K562 (cell line): Measurements from ENCODE around the gene RNF126. TPM values are rescaled to one million over a fixed set of nuclear protein-coding genes. Genes with fewer than 3 reads are reported as not detected.

ENCODE experiments used
- CXXC5 ChIP-seq: fragments of 250-450 bp; sonication (Bioruptor Pico); IDR thresholded peaks from 2 replicates; pipeline ENCODE4 v1.8.0; 2022; ENCODE audit warnings: inconsistent platforms, mild to moderate bottlenecking, moderate library complexity
- ERF ChIP-seq: fragments of 450-650 bp; formaldehyde crosslinking; IDR thresholded peaks from 2 replicates; pipeline ENCODE4 v1.4.0; 2020; ENCODE audit warnings: mild to moderate bottlenecking, mixed read lengths
- ETS2 ChIP-seq: IDR thresholded peaks from 2 replicates; pipeline ENCODE4 v1.6.1; 2016; ENCODE audit warnings: borderline replicate concordance, missing genetic modification characterization, mild to moderate bottlenecking, moderate library complexity, missing compliant biosample characterization; ENCODE audit not compliant: poor library complexity, severe bottlenecking
- GATA2 ChIP-seq: sonication (generic); formaldehyde crosslinking; IDR thresholded peaks from 2 replicates; pipeline ENCODE4 v1.4.0; 2020; ENCODE audit warnings: mild to moderate bottlenecking, missing genetic modification reagents
- HEY1 ChIP-seq: fragments of 250-450 bp; sonication (Bioruptor Pico); IDR thresholded peaks from 2 replicates; pipeline ENCODE4 v1.5.0; 2020; ENCODE audit warnings: mild to moderate bottlenecking, moderate library complexity, borderline replicate concordance
- KLF6 ChIP-seq: fragments of 250-450 bp; sonication (Bioruptor Pico); IDR thresholded peaks from 2 replicates; pipeline ENCODE4 v1.4.0; 2020; ENCODE audit warnings: mild to moderate bottlenecking, moderate library complexity, borderline replicate concordance
- MAZ ChIP-seq, 2 experiments: fragments of 450-650 bp in 1 of 2; sonication (generic) in 1 of 2; formaldehyde crosslinking; IDR thresholded peaks in 1 of 2; conservative IDR thresholded peaks in 1 of 2; 2 replicates each; pipeline versions ENCODE4 v1.4.0 to v1.5.0; 2020; ENCODE audit warnings: mild to moderate bottlenecking in 1 of 2, missing genetic modification reagents in 1 of 2
- MBD2 ChIP-seq: sonication (generic); IDR thresholded peaks from 2 replicates; pipeline ENCODE4 v1.6.1; 2016; ENCODE audit warnings: low read depth, borderline replicate concordance
- PCBP2 ChIP-seq: fragments of 200-400 bp; formaldehyde crosslinking; IDR thresholded peaks from 2 replicates; pipeline ENCODE4 v1.6.1; 2018; ENCODE audit warnings: low read length, low read depth, mild to moderate bottlenecking, moderate library complexity; ENCODE audit not compliant: poor library complexity, severe bottlenecking
- POLR3A ChIP-seq: IDR thresholded peaks from 2 replicates; pipeline ENCODE4 v1.6.1; 2011; ENCODE audit warnings: borderline replicate concordance, mild to moderate bottlenecking, moderate library complexity; ENCODE audit not compliant: insufficient read length, insufficient read depth; ENCODE audit errors: extremely low read depth
- PRMT5 ChIP-seq: sonication (generic); formaldehyde crosslinking; IDR thresholded peaks from 2 replicates; pipeline ENCODE4 v1.5.0; 2020; ENCODE audit warnings: missing genetic modification reagents
- SMARCC2 ChIP-seq: fragments of 450-650 bp; IDR thresholded peaks from 2 replicates; pipeline ENCODE4 v1.6.1; 2017; ENCODE audit warnings: antibody characterized with exemption, moderate library complexity, mild to moderate bottlenecking, low read depth
- ZBTB7A ChIP-seq: IDR thresholded peaks from 2 replicates; pipeline ENCODE4 v1.6.1; 2011; ENCODE audit warnings: low read depth, mild to moderate bottlenecking, low read length, moderate library complexity, borderline replicate concordance; ENCODE audit not compliant: control insufficient read depth
- ZNF586 ChIP-seq: fragments of 450-650 bp; formaldehyde crosslinking; conservative IDR thresholded peaks from 2 replicates; pipeline ENCODE4 v1.4.0; 2020; ENCODE audit warnings: mild to moderate bottlenecking, moderate library complexity
- ZNF79 ChIP-seq: fragments of 250-450 bp; sonication (Bioruptor Pico); IDR thresholded peaks from 2 replicates; pipeline ENCODE4 v1.4.0; 2020; ENCODE audit warnings: low read depth, mild to moderate bottlenecking, moderate library complexity
- polyA plus RNA-seq, 8 experiments: library from polyadenylated mRNA; depleted of rRNA in 4 of 8; stranded (reverse) in 5 of 8; unstranded in 3 of 8; fragments of >200 nt; fragmentation: Nextera tagmentation in 2 of 8; fragmentation: Illumina TruSeq in 1 of 8; extraction: Ambion mirVana in 2 of 8; extraction: Trizol in 1 of 8; gene quantifications; 2 replicates each; pipeline versions ENCODE4 v1.2.1 to v1.2.3, GENCODE V29; 2011 to 2014; ENCODE audit warnings: inconsistent platforms in 1 of 8, missing spikeins in 1 of 8
- total RNA-seq, 7 experiments: library from RNA; depleted of rRNA in 6 of 7; stranded (reverse); fragments of >200 nt in 6 of 7; fragmentation: Illumina TruSeq in 2 of 7; extraction: Trizol in 2 of 7; gene quantifications; 2 replicates each; pipeline versions ENCODE4 v1.2.1 to v1.2.3, GENCODE V29; 2011 to 2021; ENCODE audit warnings: low replicate concordance in 1 of 7
- TF ChIP-seq, protein P1 (sequence below): fragments of 450-650 bp; IDR thresholded peaks from 2 replicates; pipeline ENCODE4 v1.6.1; 2016; ENCODE audit warnings: missing biosample characterization, missing genetic modification characterization
- TF ChIP-seq, protein P2 (sequence below), 3 experiments: fragments of 200-800 bp in 1 of 3; sonication (Bioruptor generic) in 1 of 3; sonication (generic) in 1 of 3; formaldehyde crosslinking in 1 of 3; IDR thresholded peaks; 2 replicates each; pipeline versions ENCODE4 v1.6.1 to v1.8.0; 2016 to 2022; ENCODE audit warnings: mild to moderate bottlenecking in 2 of 3, missing compliant biosample characterization in 2 of 3, missing genetic modification characterization in 2 of 3, missing genetic modification reagents in 1 of 3
- TF ChIP-seq, protein P3 (sequence below): sonication (generic); formaldehyde crosslinking; IDR thresholded peaks from 2 replicates; pipeline ENCODE4 v1.8.1; 2023; ENCODE audit warnings: mild to moderate bottlenecking, missing genetic modification reagents
- TF ChIP-seq, protein P4 (sequence below): fragments of 450-650 bp; IDR thresholded peaks from 2 replicates; pipeline ENCODE4 v1.7.1; 2018; ENCODE audit warnings: mild to moderate bottlenecking, low read depth; ENCODE audit not compliant: partially characterized antibody
- TF ChIP-seq, protein P5 (sequence below): fragments of 250-450 bp; sonication (Bioruptor Pico); IDR thresholded peaks from 2 replicates; pipeline ENCODE4 v1.8.0; 2021; ENCODE audit warnings: moderate library complexity, mild to moderate bottlenecking, inconsistent platforms

Gene RNF126
- total and polyA plus RNA-seq, 9 of the 15 experiments (the other 6 are each of a cell fraction or from before 2014, with no cell fraction given): 0.27 to 101 (median 12.3) TPM

DNA sequence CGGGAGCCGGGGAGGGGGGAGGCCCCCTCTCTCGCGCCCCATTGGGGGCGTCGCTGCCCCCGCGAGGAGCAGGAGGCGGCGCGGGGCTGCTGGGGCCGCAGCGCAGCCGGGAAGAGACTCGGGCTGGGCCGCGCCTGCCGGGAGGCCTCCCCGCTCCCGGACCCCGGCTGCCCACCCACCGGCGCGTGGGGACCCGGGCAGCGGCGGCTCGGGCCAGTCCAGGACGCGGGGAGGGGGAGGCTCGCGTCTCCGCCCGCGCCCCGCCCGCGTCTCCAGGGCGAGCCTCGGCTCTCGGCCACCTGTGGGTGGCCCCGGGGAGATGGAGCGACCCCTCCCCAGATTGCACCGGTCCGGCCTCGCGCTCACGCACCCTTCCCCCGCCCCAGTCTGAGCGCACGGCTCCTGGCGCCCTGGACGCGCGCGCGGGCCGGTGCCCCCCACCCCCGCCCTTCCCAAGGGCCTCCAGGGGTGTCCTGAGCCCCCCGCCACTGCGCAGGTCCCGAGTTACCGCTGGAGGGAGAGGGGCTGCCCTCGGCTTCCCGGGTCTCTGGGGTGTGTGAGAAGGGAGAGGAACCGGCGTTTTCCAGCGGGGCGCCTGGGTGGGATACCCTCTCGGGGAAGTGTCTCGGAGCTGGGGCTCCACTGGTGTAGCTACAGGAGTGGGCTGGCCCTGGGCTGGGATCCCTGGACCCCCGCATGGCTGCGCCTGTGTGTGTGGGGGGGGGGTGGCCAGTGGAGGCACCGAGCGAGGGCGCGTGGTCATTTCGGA lies 46.4 kb upstream of the RNF126 start (continued):
- TF ChIP-seq, protein P1, sequence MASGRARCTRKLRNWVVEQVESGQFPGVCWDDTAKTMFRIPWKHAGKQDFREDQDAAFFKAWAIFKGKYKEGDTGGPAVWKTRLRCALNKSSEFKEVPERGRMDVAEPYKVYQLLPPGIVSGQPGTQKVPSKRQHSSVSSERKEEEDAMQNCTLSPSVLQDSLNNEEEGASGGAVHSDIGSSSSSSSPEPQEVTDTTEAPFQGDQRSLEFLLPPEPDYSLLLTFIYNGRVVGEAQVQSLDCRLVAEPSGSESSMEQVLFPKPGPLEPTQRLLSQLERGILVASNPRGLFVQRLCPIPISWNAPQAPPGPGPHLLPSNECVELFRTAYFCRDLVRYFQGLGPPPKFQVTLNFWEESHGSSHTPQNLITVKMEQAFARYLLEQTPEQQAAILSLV (tag): no peak
- TF ChIP-seq ERF (CRISPR knock-in tag): 0 out of 2 replicates have a peak, but pooled peaks have one; percentile 42
- TF ChIP-seq SMARCC2: no peak
- no peak for TF ChIP-seq PRMT5 (CRISPR knock-in tag)
- no peak for TF ChIP-seq ETS2 (tag)
- no peak for TF ChIP-seq POLR3A
- TF ChIP-seq, protein P2, sequence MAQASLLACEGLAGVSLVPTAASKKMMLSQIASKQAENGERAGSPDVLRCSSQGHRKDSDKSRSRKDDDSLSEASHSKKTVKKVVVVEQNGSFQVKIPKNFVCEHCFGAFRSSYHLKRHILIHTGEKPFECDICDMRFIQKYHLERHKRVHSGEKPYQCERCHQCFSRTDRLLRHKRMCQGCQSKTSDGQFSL (CRISPR knock-in tag; IDR thresholded peaks at IDR 0.05): peak; percentile 80
- TF ChIP-seq, protein P2 (tag; IDR thresholded peaks at IDR 0.05): no peak
- TF ChIP-seq, protein P3, sequence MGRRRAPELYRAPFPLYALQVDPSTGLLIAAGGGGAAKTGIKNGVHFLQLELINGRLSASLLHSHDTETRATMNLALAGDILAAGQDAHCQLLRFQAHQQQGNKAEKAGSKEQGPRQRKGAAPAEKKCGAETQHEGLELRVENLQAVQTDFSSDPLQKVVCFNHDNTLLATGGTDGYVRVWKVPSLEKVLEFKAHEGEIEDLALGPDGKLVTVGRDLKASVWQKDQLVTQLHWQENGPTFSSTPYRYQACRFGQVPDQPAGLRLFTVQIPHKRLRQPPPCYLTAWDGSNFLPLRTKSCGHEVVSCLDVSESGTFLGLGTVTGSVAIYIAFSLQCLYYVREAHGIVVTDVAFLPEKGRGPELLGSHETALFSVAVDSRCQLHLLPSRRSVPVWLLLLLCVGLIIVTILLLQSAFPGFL (CRISPR knock-in tag): no peak
- no peak for TF ChIP-seq ZNF586
- TF ChIP-seq MAZ (CRISPR knock-in tag; conservative IDR thresholded peaks at IDR 0.05 in 1 of 2, IDR thresholded peaks at IDR 0.05 in 1 of 2): peak in 1 of 2 experiments; percentile 52; a peak in 1 of 4 replicates
- peak; percentile 36; the same call in 1 of the 2 replicates for TF ChIP-seq CXXC5
- no peak for TF ChIP-seq ZNF79 (CRISPR knock-in tag)
- TF ChIP-seq, protein P4, sequence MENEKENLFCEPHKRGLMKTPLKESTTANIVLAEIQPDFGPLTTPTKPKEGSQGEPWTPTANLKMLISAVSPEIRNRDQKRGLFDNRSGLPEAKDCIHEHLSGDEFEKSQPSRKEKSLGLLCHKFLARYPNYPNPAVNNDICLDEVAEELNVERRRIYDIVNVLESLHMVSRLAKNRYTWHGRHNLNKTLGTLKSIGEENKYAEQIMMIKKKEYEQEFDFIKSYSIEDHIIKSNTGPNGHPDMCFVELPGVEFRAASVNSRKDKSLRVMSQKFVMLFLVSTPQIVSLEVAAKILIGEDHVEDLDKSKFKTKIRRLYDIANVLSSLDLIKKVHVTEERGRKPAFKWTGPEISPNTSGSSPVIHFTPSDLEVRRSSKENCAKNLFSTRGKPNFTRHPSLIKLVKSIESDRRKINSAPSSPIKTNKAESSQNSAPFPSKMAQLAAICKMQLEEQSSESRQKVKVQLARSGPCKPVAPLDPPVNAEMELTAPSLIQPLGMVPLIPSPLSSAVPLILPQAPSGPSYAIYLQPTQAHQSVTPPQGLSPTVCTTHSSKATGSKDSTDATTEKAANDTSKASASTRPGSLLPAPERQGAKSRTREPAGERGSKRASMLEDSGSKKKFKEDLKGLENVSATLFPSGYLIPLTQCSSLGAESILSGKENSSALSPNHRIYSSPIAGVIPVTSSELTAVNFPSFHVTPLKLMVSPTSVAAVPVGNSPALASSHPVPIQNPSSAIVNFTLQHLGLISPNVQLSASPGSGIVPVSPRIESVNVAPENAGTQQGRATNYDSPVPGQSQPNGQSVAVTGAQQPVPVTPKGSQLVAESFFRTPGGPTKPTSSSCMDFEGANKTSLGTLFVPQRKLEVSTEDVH: no peak
- TF ChIP-seq MBD2: no peak
- TF ChIP-seq ZBTB7A: peak; percentile 90; the same call in 1 of the 2 replicates
- TF ChIP-seq, protein P5, sequence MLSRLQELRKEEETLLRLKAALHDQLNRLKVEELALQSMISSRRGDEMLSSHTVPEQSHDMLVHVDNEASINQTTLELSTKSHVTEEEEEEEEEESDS (CRISPR knock-in tag): no peak
- TF ChIP-seq HEY1 (CRISPR knock-in tag): no peak
- TF ChIP-seq PCBP2: no peak
- no peak for TF ChIP-seq KLF6 (CRISPR knock-in tag)
- no peak for TF ChIP-seq GATA2 (CRISPR knock-in tag)
